Mesodermal cell (in vitro differentiated cells): Measurements from ENCODE around the gene NUFIP2.

Source experiments
- H3K27ac ChIP-seq: 2 replicates; pipeline ENCODE4 v1.7.0; 2013; ENCODE audit warnings: mild to moderate bottlenecking, low read depth, low read length, moderate library complexity; ENCODE audit not compliant: severe bottlenecking
- H3K36me3 ChIP-seq: 2 replicates; pipeline ENCODE4 v1.7.1; 2013; ENCODE audit warnings: mild to moderate bottlenecking, low read length, moderate library complexity; ENCODE audit not compliant: control insufficient read depth, insufficient read depth
- H3K4me1 ChIP-seq: one replicate; pipeline ENCODE4 v1.7.1; 2013; ENCODE audit warnings: mild to moderate bottlenecking, low read length; ENCODE audit not compliant: insufficient read depth, control insufficient read depth, poor library complexity, severe bottlenecking
- H3K4me3 ChIP-seq: 2 replicates; pipeline ENCODE4 v1.7.0; 2013; ENCODE audit warnings: low read length, control low read depth, mild to moderate bottlenecking; ENCODE audit not compliant: insufficient read depth, poor library complexity, severe bottlenecking; ENCODE audit errors: extremely low read depth
- H3K9me3 ChIP-seq: 2 replicates; pipeline ENCODE4 v1.7.1; 2013; ENCODE audit warnings: mild to moderate bottlenecking, low read length, moderate library complexity; ENCODE audit not compliant: control insufficient read depth
- WGBS, 2 experiments: methylation state at CpG; one replicate each; pipeline ENCODE4 v1.1.5; 2013; ENCODE audit warnings: missing lambda C conversion rate in 2 of 2; ENCODE audit not compliant: insufficient coverage in 2 of 2; 5-methylcytosine and 5-hydroxymethylcytosine counted together

NUFIP2 gene

DNA sequence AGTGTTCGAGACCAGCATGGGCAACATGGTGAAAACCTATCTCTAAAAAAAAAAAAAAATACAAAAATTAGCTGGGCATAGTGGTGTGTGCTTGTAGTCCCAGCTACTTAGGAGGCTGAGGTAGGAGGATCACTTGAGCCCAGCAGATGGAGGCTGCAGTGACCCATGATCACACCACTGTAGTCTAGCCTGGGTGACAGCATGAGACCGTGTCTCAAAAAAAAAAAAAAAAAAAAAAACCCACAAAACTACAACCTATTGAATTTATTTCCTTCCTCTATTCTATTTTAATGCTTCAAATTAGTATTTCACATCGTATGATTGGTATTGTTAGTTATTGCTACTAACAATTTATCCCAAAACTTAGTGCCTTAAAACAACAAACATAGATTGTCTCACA, 9.4 kb upstream of the NUFIP2 start:
- no peaks in the 10 kb centered on the region for H3K36me3 ChIP-seq
- no CpG with 5 or more reads among the region's 3 CpGs for WGBS, 2 experiments

DNA sequence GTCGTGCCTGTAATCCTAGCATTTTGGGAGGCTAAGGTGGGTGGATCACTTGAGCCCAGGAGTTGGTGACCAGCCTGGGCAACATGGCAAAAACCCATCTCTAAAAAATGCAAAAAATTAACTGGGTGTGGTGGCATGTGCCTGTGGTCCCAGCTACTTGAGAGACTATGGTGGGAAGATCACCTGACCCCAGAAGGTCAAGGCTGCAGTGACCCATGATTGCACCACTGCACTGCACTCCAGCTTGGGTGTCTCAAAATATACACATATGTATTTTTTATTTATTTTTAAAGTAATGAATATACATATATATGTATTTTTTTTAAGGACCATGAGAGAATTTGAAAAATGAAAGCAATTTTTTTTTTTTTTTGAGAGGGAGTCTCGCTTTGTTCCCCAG, 5.1 kb upstream of the NUFIP2 start:
- H3K27ac ChIP-seq, result no peak overlapping the region
- no peak overlapping the region for H3K4me3 ChIP-seq
- no peaks in the 10 kb centered on the region for H3K4me1 ChIP-seq
- H3K36me3 ChIP-seq, result no peaks in the 10 kb centered on the region
- H3K9me3 ChIP-seq, result no peaks in the 10 kb centered on the region
- 80 to 100% methylated on average over 1 of the region's 2 CpGs for WGBS, 2 experiments

More for the DNA sequence above, 9.4 kb upstream of the NUFIP2 start:
- Histone ChIP-seq H3K4me3 (no peak overlapping the region), H3K27ac (no peak overlapping the region), H3K4me1 (no peaks in the 10 kb centered on the region), H3K9me3 (no peaks in the 10 kb centered on the region)

DNA sequence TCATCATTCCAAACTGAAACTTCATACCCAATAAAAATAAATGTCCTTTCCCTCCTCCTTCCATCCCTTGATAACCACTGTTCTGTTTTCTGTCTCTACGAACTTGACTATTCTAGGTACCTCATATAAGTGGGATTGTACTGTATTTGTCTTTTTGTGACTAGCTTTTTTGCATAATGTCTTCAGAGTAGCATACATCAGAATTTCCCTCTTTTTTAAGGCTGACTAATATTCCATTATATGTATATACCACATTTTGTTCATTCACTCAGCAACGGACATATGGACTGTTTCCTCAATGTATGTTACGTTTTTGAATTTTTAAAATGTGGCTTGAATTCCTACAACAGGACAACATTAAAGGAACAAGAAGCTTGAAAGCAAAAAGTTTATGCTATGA, 1.5 kb upstream of the NUFIP2 start:
- Histone ChIP-seq H3K4me3 (no peak overlapping the region), H3K9me3 (no peaks in the 10 kb centered on the region), H3K36me3 (peaks cover 5% of the 10 kb centered on the region), H3K4me1 (peaks cover 5% of the 10 kb centered on the region), H3K27ac (no peak overlapping the region)
- no CpG with 5 or more reads among the region's 3 CpGs for WGBS, 2 experiments

DNA sequence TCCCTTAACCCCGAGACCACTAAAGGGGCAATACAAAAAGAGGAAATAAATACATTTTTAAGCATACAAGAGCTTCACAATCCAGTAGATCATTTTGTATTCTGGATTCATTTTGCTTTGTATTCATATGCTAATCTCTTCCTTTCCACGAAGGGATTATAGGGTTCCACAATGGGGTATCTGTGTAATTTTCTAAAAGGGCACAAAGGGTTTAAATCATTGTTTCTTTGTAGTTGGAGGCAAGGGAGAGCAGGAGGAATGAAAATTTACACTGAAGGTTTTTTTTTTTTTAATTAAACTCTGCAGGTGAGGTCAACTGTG, 592 bp upstream of the NUFIP2 start:
- Histone ChIP-seq H3K36me3 (peaks cover 14% of the 10 kb centered on the region), H3K4me3 (peak overlapping the region; percentile 100), H3K9me3 (no peaks in the 10 kb centered on the region), H3K27ac (peak overlapping the region; percentile 95), H3K4me1 (peaks cover 7% of the 10 kb centered on the region)
- WGBS, 2 experiments, result no CpG with 5 or more reads among the region's 2 CpGs

DNA sequence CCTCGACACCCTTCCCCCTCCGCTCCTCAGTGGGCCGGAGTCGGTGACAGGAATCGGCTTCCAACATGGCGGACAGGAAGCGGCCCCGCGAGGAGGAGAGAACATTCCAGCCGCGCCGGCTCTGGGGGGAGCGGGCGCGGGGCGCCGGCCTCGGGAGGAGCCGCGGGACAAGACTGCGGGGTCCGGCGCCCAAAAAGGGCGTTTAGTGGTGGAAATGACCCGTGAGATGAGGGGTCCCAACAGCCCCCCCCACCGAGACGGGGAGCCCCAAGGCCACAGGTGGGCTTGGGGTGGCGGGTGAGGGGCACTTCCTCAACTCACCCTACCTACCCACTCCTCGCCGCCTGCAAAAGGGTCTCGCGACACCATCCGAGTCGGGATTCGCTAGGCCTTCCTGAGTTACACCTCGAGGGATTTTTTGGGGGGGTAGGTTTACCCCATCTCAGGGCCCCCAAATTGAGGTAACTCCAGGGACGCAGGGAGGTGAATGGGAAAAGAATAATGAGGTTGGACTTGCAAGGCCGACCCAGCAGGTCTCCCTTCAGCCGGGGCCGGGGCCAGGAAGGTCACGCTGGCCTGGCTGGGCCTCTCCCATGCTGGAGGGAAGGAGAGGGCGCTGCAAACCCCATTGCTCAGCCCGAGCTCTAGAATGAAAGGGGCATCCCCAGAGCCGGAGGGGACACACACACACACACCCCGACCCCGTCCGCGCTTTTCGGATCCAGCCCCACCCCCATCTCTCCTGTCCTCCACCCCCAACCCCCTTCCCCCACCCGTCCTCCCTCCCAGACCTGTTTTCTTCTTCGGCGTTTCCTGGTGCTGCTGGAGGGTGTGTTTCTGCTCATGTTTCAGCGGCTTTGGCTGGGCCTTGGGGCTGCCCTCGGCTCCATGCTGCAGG, 707 bp downstream of the NUFIP2 start:
- peak overlapping the region; percentile 100 for H3K4me3 ChIP-seq
- peaks cover 27% of the 10 kb centered on the region for H3K36me3 ChIP-seq
- H3K9me3 ChIP-seq, result no peaks in the 10 kb centered on the region
- WGBS, 2 experiments, result 0% methylated on average over 19 to 23 of the region's 54 CpGs
- peaks cover 7% of the 10 kb centered on the region for H3K4me1 ChIP-seq
- H3K27ac ChIP-seq, result peak overlapping the region; percentile 87

DNA sequence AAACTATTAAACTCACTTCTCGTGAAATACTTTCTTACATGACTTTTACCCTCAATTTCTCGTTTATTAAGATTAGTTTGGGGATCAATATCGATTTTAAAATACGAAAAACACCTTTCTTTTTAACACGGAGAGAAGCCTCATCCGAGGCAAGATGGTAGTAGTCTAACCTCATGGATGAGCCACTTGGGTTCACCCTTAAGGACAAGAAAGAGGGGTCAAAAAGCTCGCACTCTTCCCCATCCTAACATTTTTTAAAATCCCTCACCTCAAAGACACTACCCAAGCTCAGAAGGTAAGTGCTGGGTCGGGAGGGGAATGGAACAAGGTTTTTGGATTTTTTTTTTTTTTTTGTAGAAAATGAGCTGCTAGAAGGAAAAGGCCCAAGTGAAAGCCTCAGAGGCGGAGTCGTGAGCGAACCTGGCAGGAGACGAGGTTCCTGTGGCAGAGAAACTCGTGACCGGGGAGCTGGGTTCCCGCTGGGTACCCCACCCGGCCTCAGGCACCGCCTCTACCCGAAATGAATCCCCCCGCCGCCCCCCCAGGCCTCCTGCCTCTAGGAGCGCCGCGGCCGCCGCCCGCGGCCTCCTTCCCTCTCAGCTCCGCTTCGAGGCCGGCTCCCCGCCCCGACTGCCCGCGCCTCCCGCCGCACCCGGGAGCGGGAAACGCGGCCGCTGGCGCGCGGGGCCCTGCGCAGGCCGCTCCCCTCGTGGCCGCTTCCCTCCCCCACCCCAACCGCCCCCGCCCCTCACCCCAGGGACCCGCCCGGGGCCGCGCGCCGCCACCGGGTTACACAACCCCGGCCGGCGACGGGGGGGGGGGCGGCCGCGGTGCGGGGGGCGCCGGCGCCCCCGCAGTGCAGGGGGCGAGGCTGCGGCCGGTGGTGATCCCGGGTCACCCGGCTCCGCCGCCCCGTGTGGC, 1.6 kb downstream of the NUFIP2 start:
- H3K4me3 ChIP-seq, result peak overlapping the region; percentile 100
- WGBS, 2 experiments, result 0 to 1% methylated on average over 3 to 24 of the region's 77 CpGs
- peaks cover 7% of the 10 kb centered on the region for H3K4me1 ChIP-seq
- peak overlapping the region; percentile 87 for H3K27ac ChIP-seq
- no peaks in the 10 kb centered on the region for H3K9me3 ChIP-seq
- peaks cover 36% of the 10 kb centered on the region for H3K36me3 ChIP-seq

DNA sequence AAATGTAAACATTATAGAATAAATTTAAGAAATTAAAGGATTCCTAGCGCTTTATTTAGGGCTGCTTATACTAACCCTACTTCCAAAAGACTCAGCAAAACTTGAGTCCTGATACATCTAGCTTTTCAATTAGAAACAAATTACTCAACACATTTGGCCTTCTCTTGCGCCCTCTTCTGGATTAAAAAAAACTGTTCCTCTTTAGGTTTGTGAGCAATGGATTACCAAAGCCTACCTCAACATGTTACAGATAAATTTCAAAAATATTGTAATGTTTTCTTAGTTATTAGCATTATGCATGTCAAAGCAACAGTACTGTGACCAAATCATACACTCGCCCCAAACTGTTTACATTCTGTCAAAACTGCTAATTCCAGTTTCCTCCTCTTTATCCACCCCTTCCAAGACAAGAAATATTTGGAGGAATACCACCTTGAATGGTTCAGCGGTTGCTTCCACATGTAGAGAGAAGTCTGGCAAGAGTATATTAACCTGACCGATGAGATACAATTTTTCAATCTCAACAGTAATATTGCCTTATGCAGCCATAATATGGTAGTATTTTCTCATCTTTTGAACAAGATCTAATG, 2.7 kb downstream of the NUFIP2 start:
- H3K4me1 ChIP-seq, result peaks cover 7% of the 10 kb centered on the region
- no peak overlapping the region for H3K27ac ChIP-seq
- H3K4me3 ChIP-seq, result peak overlapping the region; percentile 100
- H3K36me3 ChIP-seq, result peaks cover 47% of the 10 kb centered on the region
- H3K9me3 ChIP-seq, result no peaks in the 10 kb centered on the region
- no CpG with 5 or more reads among the region's 5 CpGs for WGBS, 2 experiments

DNA sequence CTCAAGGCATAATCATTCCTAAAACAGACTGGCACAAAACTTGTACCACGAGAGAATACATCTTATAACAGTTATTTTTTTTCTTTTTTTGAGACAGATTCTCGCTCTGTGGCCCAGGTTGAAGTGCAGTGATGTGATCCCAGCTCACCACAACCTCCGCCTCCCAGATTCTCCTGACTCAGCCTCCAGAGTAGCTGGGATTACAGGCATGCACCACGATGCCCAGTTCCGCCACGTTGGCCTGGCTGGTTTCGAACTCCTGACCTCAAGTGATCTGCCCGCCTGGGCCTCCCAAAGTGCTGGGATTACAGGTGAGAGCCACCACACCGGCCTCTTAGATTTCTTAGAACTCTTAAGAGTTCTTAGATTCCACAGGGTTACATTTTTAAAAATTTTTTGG, 4.1 kb downstream of the NUFIP2 start:
- Histone ChIP-seq H3K4me1 (peaks cover 7% of the 10 kb centered on the region), H3K27ac (no peak overlapping the region), H3K4me3 (no peak overlapping the region), H3K36me3 (peaks cover 59% of the 10 kb centered on the region), H3K9me3 (no peaks in the 10 kb centered on the region)
- WGBS, 2 experiments, result 94 to 96% methylated on average over 9 of the region's 9 CpGs

DNA sequence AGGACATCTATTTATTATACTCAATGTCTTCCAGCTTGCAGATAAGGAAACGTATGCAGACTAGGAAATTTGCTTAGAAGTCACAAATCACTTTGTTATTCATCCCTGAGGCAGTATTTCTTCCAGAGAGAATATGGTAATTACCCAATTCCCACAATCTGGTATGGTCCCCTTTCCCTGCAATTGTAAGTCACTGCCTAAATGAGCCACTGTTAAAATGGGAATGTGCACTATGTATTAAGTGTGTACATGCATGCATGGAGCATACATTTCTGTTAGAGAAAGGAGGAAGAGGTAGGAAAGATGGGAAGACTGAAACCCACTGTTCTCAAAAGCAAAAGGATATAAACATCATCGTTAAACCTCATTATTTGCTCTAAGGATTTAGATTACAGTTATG, 10.0 kb downstream of the NUFIP2 start:
- no peak overlapping the region for H3K27ac ChIP-seq
- no peak overlapping the region for H3K4me3 ChIP-seq
- no peaks in the 10 kb centered on the region for H3K9me3 ChIP-seq
- peaks cover 4% of the 10 kb centered on the region for H3K4me1 ChIP-seq
- 83% methylated on average over 1 of the region's 2 CpGs; no CpG with 5 or more reads in 1 of the 2 experiments for WGBS, 2 experiments
- peaks cover 97% of the 10 kb centered on the region for H3K36me3 ChIP-seq

DNA sequence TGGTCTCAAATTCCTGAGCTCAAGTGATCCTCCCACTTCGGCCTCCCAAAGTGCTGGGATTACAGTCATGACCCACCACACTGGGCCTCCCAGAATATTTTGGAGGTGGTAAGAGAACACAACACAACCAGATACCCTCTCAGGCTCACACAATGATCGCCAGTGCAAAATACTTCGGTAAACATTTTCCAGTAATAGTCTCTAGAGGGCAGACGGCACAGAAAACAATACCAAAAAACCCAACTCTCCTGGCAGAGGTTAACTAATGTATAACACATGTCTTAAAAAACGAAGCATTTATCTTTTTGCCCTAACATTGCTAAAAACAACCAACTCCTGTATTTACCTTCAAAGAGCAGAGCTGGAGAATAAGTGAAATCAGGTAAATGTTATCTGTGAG, 10.5 kb downstream of the NUFIP2 start:
- 90 to 100% methylated on average over 1 to 4 of the region's 5 CpGs for WGBS, 2 experiments
- H3K4me1 ChIP-seq, result peaks cover 4% of the 10 kb centered on the region
- peaks cover 97% of the 10 kb centered on the region for H3K36me3 ChIP-seq
- no peak overlapping the region for H3K4me3 ChIP-seq
- no peak overlapping the region for H3K27ac ChIP-seq
- H3K9me3 ChIP-seq, result no peaks in the 10 kb centered on the region
